GM12874 (cell line): ENCODE measurements around the gene NMUR2.

Experiments used
- TF ChIP-seq, protein P1 (sequence below): IDR thresholded peaks from 2 replicates; pipeline ENCODE4 v1.5.1; 2011; ENCODE audit warnings: low read depth, mild to moderate bottlenecking, control low read depth, low read length, moderate library complexity; ENCODE audit not compliant: insufficient read depth

Gene NMUR2

DNA sequence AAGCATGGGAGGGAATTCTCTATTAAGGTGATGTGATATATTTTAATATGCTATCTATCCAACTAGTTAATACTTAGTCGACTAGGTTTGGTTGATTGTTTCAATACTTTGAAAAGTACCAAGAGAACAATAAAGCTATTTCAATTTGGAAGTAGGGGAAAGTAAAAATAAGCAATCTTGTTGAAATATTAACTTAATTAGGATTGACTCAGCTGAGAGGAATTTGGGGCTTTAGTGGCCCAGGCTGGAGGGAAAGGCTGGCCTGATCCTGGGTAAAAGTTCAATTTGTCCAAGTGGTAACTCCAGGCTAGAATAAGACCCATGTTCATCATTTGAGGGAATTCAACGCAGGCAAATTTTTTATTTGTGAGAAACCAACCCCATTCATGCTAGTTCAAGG is 48.6 kb downstream of the NMUR2 start:
- TF ChIP-seq, protein P1, sequence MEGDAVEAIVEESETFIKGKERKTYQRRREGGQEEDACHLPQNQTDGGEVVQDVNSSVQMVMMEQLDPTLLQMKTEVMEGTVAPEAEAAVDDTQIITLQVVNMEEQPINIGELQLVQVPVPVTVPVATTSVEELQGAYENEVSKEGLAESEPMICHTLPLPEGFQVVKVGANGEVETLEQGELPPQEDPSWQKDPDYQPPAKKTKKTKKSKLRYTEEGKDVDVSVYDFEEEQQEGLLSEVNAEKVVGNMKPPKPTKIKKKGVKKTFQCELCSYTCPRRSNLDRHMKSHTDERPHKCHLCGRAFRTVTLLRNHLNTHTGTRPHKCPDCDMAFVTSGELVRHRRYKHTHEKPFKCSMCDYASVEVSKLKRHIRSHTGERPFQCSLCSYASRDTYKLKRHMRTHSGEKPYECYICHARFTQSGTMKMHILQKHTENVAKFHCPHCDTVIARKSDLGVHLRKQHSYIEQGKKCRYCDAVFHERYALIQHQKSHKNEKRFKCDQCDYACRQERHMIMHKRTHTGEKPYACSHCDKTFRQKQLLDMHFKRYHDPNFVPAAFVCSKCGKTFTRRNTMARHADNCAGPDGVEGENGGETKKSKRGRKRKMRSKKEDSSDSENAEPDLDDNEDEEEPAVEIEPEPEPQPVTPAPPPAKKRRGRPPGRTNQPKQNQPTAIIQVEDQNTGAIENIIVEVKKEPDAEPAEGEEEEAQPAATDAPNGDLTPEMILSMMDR = no peak

DNA sequence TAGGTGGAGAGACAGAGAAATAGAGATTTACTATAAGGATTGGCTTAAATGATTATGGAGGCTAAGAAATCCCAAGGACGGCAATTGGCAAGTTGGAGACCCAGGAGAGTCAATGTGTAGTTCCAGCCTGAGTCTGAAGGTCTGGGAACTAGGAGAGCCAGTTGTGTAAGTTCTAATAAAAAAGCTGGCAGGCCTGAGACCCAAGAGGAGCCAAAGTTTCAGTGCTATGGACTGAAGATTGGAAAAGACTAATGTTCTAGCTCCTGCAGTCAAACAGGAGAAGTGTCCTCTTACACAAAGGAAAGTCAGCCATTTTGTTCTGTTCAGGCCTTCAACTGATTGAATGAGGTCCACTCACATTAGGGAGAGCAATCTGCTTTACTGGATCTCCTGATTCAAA is 50.0 kb downstream of the NMUR2 start:
- TF ChIP-seq, protein P1 = no peak

DNA sequence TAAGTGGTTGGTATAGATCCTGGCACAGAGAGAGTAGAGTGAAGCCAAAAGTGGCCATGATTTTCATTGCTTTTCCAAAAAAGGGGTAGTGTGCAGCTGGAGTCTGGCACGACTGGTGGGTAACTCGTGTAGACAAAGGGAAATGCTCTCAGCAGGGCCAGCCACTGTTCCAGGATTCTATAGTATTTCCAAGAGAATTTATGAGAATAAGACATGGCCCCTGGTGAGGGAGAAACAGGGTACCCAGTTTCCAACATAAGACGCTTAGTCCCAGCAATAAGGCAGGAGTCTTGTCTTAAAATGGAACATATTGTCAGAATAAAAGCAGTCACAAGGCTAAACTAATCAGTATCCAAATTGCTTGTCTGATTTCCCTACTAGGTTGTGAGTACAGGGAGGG is 52.1 kb downstream of the NMUR2 start:
- TF ChIP-seq, protein P1 = no peak

DNA sequence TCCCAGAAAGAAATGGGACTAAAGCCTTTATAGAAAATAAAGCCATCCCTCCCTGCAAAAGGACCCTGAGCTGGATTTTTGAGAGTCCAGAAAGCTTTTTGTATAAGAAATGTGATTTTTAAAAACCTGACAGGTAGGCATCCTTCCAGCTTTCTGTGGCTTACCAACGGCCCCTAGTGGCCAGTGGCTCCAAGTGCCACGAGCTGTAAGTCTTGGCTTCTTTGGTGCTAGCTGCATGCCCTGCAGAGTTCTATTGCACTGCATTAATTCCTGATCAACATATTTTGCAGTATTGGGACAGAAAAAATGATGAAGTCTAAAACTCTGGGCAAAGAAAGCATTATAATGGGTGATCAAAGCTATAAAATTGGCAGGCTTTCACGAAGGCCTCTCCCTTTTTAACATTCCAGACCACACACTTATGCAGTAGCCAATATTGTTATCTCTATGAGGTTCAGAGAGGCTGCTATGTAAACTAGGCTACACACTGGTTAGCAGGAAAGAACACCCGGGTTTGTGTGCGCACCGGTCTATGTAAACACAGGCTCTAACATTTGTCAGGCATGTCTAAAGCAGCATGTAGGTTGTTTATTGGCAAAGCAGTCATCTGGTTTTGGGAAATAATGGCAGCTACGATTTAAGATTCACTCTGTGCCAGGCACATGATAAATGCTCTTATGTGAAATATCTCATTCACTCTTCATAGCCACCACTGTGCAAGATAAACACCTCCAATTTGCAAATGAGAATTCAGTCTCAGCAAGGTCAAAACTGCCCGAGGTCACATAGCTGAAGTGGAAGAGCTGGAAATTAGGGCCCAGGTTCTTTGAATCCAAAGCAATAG is 55.2 kb downstream of the NMUR2 start:
- TF ChIP-seq, protein P1 = peak; percentile 90
